Liver (tissue), 9 donors: ENCODE results near the gene BCL2L14. TPM values are rescaled to one million over a fixed set of nuclear protein-coding genes. Genes with fewer than 3 reads are reported as not detected.

Experiments used
- DNase-seq: peaks from one replicate; pipeline ENCODE4 v3.0.0-alpha.2; 2017; ENCODE audit warnings: low spot score
- H3K27ac ChIP-seq, 2 donors: one replicate each; pipeline ENCODE4 v1.7.0; 2013; ENCODE audit warnings: inconsistent platforms in 2 of 2, low read length in 2 of 2, control low read depth in 1 of 2, low read depth in 1 of 2, mild to moderate bottlenecking in 1 of 2
- H3K27me3 ChIP-seq, 4 donors: one replicate each; pipeline versions ENCODE4 v1.6.1 to v1.7.0; 2013; ENCODE audit warnings: low read length in 3 of 4, inconsistent platforms in 1 of 4, mild to moderate bottlenecking in 1 of 4, moderate library complexity in 1 of 4; ENCODE audit not compliant: control insufficient read depth in 4 of 4, insufficient read depth in 4 of 4
- H3K36me3 ChIP-seq, 4 donors: one replicate each; pipeline versions ENCODE4 v1.6.1 to v1.7.0; 2013; ENCODE audit warnings: low read length in 3 of 4, mild to moderate bottlenecking in 3 of 4, low read depth in 1 of 4, moderate library complexity in 1 of 4; ENCODE audit not compliant: control insufficient read depth in 4 of 4, insufficient read depth in 3 of 4
- H3K4me1 ChIP-seq, 4 donors: one replicate each; pipeline versions ENCODE4 v1.6.1 to v1.7.0; 2013; ENCODE audit warnings: low read length in 3 of 4, mild to moderate bottlenecking in 3 of 4, moderate library complexity in 1 of 4; ENCODE audit not compliant: control insufficient read depth in 4 of 4, insufficient read depth in 4 of 4
- H3K4me3 ChIP-seq, 3 donors: one replicate each; pipeline versions ENCODE4 v1.6.1 to v1.7.0; 2013; ENCODE audit warnings: low read length in 3 of 3, control low read depth in 1 of 3, low read depth in 1 of 3, mild to moderate bottlenecking in 1 of 3
- H3K9ac ChIP-seq, 2 donors: one replicate each; pipeline ENCODE4 v1.7.0; 2013; ENCODE audit warnings: low read length in 2 of 2, mild to moderate bottlenecking in 2 of 2, moderate library complexity in 2 of 2, control low read depth in 1 of 2, low read depth in 1 of 2
- H3K9me3 ChIP-seq, 4 donors: one replicate each; pipeline versions ENCODE4 v1.6.1 to v1.7.0; 2013; ENCODE audit warnings: low read length in 3 of 4; ENCODE audit not compliant: control insufficient read depth in 4 of 4
- ATF3 ChIP-seq: IDR thresholded peaks from 2 replicates; pipeline ENCODE4 v1.6.1; 2016; ENCODE audit warnings: antibody characterized with exemption
- FOXA1 ChIP-seq: IDR thresholded peaks from 2 replicates; pipeline ENCODE4 v1.6.1; 2016; ENCODE audit warnings: antibody characterized with exemption
- FOXA2 ChIP-seq: IDR thresholded peaks from 2 replicates; pipeline ENCODE4 v1.6.1; 2016; ENCODE audit warnings: antibody characterized with exemption
- GABPA ChIP-seq, 2 donors: IDR thresholded peaks in 1 of 2; conservative IDR thresholded peaks in 1 of 2; 2 replicates each; pipeline ENCODE4 v1.6.1; 2016; ENCODE audit warnings: antibody characterized with exemption in 2 of 2, mild to moderate bottlenecking in 1 of 2, moderate library complexity in 1 of 2
- HNF4A ChIP-seq, 2 donors: conservative IDR thresholded peaks; 2 replicates each; pipeline ENCODE4 v1.6.1; 2016; ENCODE audit warnings: antibody characterized with exemption in 2 of 2, mild to moderate bottlenecking in 2 of 2
- HNF4G ChIP-seq: IDR thresholded peaks from 2 replicates; pipeline ENCODE4 v1.6.1; 2016; ENCODE audit warnings: antibody characterized with exemption
- JUND ChIP-seq, 2 donors: IDR thresholded peaks; 2 replicates each; pipeline ENCODE4 v1.6.1; 2016; ENCODE audit warnings: antibody characterized with exemption in 2 of 2
- MAX ChIP-seq: IDR thresholded peaks from 2 replicates; pipeline ENCODE4 v1.6.1; 2016; ENCODE audit warnings: antibody characterized with exemption
- NR2F2 ChIP-seq: IDR thresholded peaks from 2 replicates; pipeline ENCODE4 v1.6.1; 2016; ENCODE audit warnings: antibody characterized with exemption
- REST ChIP-seq: IDR thresholded peaks from 2 replicates; pipeline ENCODE4 v1.6.1; 2016; ENCODE audit warnings: antibody characterized with exemption, mild to moderate bottlenecking
- RXRA ChIP-seq, 2 donors: IDR thresholded peaks; 2 replicates each; pipeline ENCODE4 v1.6.1; 2017 to 2018; ENCODE audit warnings: antibody characterized with exemption in 2 of 2, mild to moderate bottlenecking in 1 of 2
- SP1 ChIP-seq: IDR thresholded peaks from 2 replicates; pipeline ENCODE4 v1.6.1; 2018; ENCODE audit warnings: antibody characterized with exemption, mild to moderate bottlenecking
- TAF1 ChIP-seq: conservative IDR thresholded peaks from 2 replicates; pipeline ENCODE4 v1.6.1; 2016; ENCODE audit warnings: antibody characterized with exemption, mild to moderate bottlenecking
- YY1 ChIP-seq: IDR thresholded peaks from 2 replicates; pipeline ENCODE4 v1.6.1; 2016; ENCODE audit warnings: antibody characterized with exemption, mild to moderate bottlenecking
- ZBTB33 ChIP-seq: IDR thresholded peaks from 2 replicates; pipeline ENCODE4 v1.6.1; 2016; ENCODE audit warnings: antibody characterized with exemption
- WGBS: extraction: QIAGEN DNeasy Blood & Tissue Kit; methylation state at CpG from one replicate; pipeline ENCODE4 v1.1.7; 2013; 5-methylcytosine and 5-hydroxymethylcytosine counted together
- polyA plus RNA-seq, 2 donors: library from polyadenylated mRNA; stranded (reverse) in 1 of 2; unstranded in 1 of 2; fragments of 200-250 nt in 1 of 2; fragments of >200 nt in 1 of 2; fragmentation: Nextera tagmentation in 1 of 2; extraction: Ambion mirVana in 1 of 2; gene quantifications; one replicate each; pipeline versions ENCODE4 v1.2.1 to v1.2.3, GENCODE V29; 2013 to 2015
- total RNA-seq, 2 donors: library from RNA; depleted of rRNA; stranded (reverse); fragments of >200 nt; gene quantifications; one replicate each; pipeline ENCODE4 v1.2.3, GENCODE V29; 2014
- TF ChIP-seq, protein P1 (sequence below): fragments of 150-350 bp; IDR thresholded peaks from 2 replicates; pipeline ENCODE4 v1.5.1; 2017; ENCODE audit warnings: improper control_type of control experiment, low read depth, low read length; ENCODE audit not compliant: missing input control
- donor health status: healthy.
- donor health status: healthy.
- donor health status: healthy.
- donor health status: healthy.
- donor health status: healthy.

BCL2L14 gene
- total and polyA plus RNA-seq, 4 donors = 0.15 to 2.5 (median 0.19) TPM

DNA sequence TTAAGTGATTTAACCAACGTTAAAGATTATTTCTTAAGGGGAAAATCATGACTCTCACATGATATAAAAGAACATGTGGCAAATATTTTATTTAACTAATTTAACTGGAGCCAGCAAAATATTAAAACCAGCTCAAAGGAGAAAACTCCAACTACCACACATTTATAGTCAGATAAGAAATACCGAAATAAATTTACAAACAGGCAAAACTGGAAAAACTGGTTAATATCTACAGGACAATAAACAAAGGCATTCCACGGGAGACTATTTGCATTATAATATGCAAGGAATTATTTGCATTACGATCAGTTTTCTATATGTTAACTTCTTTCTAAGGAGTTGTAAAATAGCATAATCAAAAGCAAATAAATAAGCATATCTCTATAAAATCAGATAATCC lies 13.8 kb upstream of the BCL2L14 start (continued):
- TF ChIP-seq MAX = no peak
- no peak for TF ChIP-seq ATF3
- no peak for TF ChIP-seq TAF1
- no peak for TF ChIP-seq JUND (IDR thresholded peaks at IDR 0.05)
- TF ChIP-seq GABPA (IDR thresholded peaks at IDR 0.05 in 1 of 2, conservative IDR thresholded peaks at IDR 0.05 in 1 of 2) = no peak

- WGBS = 87% methylated on average over 4 of the region's 4 CpGs
- TF ChIP-seq SP1 (no peak), JUND (IDR thresholded peaks at IDR 0.05) (no peak), FOXA2 (no peak), MAX (no peak), TAF1 (no peak), FOXA1 (no peak), HNF4A (conservative IDR thresholded peaks at IDR 0.05) (no peak), NR2F2 (no peak), ZBTB33 (no peak), RXRA (IDR thresholded peaks at IDR 0.05) (no peak)
- TF ChIP-seq, protein P1, sequence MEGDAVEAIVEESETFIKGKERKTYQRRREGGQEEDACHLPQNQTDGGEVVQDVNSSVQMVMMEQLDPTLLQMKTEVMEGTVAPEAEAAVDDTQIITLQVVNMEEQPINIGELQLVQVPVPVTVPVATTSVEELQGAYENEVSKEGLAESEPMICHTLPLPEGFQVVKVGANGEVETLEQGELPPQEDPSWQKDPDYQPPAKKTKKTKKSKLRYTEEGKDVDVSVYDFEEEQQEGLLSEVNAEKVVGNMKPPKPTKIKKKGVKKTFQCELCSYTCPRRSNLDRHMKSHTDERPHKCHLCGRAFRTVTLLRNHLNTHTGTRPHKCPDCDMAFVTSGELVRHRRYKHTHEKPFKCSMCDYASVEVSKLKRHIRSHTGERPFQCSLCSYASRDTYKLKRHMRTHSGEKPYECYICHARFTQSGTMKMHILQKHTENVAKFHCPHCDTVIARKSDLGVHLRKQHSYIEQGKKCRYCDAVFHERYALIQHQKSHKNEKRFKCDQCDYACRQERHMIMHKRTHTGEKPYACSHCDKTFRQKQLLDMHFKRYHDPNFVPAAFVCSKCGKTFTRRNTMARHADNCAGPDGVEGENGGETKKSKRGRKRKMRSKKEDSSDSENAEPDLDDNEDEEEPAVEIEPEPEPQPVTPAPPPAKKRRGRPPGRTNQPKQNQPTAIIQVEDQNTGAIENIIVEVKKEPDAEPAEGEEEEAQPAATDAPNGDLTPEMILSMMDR = no peak
- Histone ChIP-seq H3K4me1 (no peaks in the 10 kb centered on the region), H3K36me3 (no peaks in the 10 kb centered on the region), H3K27me3 (no peaks in the 10 kb centered on the region), H3K9ac (no peak overlapping the region), H3K4me3 (no peak overlapping the region), H3K27ac (no peak overlapping the region), H3K9me3 (no peaks in the 10 kb centered on the region)
- no peak for DNase-seq
Measured at GRCh38 chr12:12064596-12064995, 6.1 kb upstream of the BCL2L14 start.

DNA sequence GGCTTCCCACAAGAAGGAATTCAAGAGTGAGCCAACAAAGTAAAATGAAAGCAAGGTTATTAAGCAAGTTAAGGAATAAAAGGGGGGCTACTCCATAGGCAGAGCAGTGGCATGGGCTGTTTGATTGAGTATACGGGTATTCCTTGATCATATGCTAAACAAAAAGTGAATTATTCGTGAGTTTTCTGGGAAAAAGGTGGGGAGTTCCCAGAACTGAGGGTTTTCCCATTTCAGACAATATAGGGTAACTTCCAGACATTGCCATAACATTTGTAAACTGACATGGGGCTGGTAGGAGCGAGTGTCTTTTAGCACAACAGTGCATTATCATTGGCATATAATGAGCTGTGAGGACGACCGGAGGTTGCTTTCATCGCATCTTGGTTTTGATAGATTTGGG lies 2.0 kb upstream of the BCL2L14 start:
- H3K9me3 ChIP-seq = no peaks in the 10 kb centered on the region
- no peaks in the 10 kb centered on the region for H3K36me3 ChIP-seq
- WGBS = 95% methylated on average over 6 of the region's 6 CpGs
- no peak overlapping the region for H3K27ac ChIP-seq
- H3K27me3 ChIP-seq = no peaks in the 10 kb centered on the region
- no peak for DNase-seq
- TF ChIP-seq YY1 (no peak), ATF3 (no peak), HNF4G (no peak), FOXA1 (no peak), RXRA (IDR thresholded peaks at IDR 0.05) (no peak), GABPA (IDR thresholded peaks at IDR 0.05 in 1 of 2, conservative IDR thresholded peaks at IDR 0.05 in 1 of 2) (no peak), FOXA2 (no peak), REST (no peak)
- TF ChIP-seq, protein P1 = no peak
- peaks cover 0 to 19% (median 8%) of the 10 kb centered on the region in 4 donors for H3K4me1 ChIP-seq
- no peak overlapping the region for H3K4me3 ChIP-seq
- H3K9ac ChIP-seq = no peak overlapping the region
